GM19467 (cell line): ENCODE data around the gene MTUS2.

ENCODE experiments used
- ATAC-seq: cut with Tn5 transposase; IDR thresholded peaks from one replicate; pipeline ENCODE4 v1.9.1; 2021; ENCODE audit warnings: mild to moderate bottlenecking, moderate library complexity; ENCODE audit not compliant: unreplicated experiment

The MTUS2 gene

DNA sequence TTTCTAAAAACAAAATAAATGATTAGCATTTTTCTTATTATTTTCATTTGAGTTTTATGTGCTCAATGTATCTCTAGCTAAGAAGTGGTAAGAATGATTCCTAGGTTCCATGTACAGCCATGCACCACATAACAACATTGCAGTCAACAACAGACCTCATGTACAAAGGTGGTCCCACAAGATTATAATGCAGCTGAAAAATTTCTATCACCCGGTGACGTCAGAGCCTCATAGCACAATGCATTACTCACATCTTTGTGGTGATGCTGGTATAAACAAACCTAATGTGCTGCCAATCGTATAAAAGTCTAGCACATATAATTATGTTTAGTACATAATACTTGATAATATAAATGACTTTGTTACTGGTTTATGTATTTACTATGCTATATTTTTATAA lies 654.9 kb downstream of the MTUS2 start:
- ATAC-seq, result no peak

DNA sequence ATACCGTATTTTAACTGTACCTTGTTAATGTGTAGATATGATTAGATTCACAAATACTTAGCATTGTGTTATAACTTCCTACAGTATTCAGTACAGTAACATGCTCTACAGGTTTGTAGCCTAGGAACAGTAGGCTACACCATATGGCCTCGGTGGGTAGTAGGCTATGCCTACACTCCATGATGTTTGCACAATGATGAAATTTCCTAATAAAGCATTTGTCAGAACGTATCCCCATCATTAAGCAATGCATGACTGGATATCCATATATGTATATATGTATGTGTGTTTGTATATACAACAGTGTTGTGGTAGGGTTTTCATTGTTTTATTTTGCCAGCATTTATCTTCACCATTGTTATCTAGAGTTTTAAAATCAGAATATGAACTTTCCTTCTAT lies 655.9 kb downstream of the MTUS2 start:
- ATAC-seq, result no peak

GRCh38 chr13:29479716-29480492 lies 659.8 kb downstream of the MTUS2 start:
- no peak for ATAC-seq

DNA sequence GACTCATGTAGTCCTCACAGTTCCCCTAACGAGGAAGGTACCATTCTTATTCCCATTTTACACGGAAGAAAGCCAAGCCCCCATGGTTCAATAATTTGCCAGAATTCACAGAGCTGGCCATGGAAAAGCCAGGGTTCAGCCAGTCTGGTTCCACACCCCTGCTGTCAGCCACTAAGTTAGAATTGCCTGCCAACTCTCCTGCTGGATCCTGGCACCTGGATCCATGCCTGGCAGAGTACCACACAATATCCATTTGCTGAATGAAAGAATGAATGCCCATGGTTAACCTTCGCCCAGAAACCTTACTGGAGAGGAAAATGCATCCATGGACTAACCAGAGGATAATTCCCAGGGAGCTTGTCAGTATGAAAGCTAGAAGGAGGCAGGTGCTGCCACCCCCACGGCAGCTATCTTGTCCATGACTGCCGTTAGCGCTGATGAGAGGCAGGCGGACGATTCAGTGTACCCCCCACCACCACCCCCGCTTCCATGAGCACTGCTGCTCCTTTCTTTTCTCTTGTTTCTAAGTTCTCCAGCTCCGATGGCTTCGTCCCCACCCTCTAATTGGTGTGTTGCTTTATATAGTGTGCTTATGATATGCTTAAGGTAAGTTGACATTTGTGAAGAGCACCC lies 660.9 kb downstream of the MTUS2 start:
- no peak for ATAC-seq

DNA sequence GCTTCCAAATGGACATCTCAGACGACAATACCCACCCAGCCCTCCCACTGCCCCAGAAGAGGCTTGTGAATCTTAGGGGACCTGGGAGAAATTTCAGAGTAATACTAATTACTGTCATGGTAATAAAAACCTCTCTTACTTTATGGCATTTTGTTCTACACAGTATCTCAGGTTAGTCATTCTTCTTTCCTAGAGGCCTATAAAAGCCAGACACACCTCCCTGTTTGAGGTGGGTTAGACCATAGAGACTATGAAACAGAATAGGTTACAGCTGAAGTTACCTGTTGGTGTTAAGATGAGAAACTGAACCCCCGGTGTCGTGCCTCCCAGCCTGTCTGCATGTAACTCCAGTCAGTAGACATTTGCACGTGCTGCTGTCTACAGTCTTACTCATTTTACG lies 661.5 kb downstream of the MTUS2 start:
- no peak for ATAC-seq

DNA sequence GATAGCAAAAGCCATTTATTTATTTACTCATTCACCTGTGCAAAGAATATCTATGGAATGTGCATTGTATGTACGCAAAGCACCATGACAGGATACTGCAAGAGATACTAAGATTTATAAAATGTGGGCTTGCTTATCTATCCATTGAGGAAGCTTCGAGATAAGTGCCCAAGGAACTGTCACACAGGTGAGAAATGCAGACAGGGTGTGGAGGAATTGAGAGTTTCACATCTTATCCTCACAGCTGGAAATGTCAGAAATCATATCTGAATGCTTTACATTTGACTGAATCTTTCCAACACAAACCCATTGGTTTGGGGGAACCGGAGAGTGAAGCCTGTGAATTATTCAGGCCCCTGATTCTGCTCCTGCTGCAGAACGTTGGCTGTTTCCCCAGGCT lies 662.4 kb downstream of the MTUS2 start:
- ATAC-seq, result no peak

DNA sequence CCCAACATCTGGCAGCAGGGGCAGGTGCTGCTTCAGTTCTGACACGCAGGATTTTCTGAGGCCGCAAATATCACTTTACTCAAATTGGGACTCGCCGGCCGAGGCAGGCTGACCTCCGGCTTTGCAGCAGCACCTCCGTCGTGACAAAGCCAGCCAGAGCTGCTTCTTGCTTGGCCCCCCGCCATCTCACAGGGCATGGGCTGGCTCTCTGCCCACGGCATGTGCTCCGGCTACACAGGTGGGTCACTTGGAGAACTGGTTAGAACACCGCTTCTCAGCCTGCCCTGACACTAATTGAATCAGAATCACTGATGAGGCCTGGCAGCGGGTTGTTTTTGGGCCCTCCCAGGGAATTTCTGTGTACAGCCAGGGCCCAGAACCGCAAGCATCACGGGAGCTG lies 663.1 kb downstream of the MTUS2 start:
- no peak for ATAC-seq

GRCh38 chr13:29483623-29484022 lies 663.5 kb downstream of the MTUS2 start:
- ATAC-seq, result no peak

DNA sequence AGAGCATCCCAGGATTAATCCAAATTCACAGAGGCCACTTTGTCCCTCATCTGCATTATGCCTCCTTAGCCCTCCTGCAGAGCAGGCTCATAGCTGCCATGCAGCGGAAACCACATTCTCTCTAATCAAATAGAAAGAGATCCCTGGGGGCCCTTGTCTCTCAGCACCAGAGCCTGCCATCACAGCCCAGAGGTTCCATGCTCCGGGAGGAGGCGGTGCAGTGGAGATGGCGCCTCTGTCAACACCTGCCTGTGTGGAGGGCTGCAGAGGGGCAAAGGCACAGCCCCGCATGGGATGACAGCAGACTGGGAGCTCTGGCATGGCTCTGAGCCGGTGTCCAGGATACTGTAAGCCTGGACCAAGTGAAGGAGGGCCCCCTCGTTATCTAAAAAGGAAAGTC lies 664.1 kb downstream of the MTUS2 start:
- no peak for ATAC-seq

GRCh38 chr13:29484796-29485195 lies 664.7 kb downstream of the MTUS2 start:
- ATAC-seq, result no peak

- ATAC-seq, result no peak
These were observed 666.4 kb downstream of the MTUS2 start for GRCh38 chr13:29486551-29486950.

DNA sequence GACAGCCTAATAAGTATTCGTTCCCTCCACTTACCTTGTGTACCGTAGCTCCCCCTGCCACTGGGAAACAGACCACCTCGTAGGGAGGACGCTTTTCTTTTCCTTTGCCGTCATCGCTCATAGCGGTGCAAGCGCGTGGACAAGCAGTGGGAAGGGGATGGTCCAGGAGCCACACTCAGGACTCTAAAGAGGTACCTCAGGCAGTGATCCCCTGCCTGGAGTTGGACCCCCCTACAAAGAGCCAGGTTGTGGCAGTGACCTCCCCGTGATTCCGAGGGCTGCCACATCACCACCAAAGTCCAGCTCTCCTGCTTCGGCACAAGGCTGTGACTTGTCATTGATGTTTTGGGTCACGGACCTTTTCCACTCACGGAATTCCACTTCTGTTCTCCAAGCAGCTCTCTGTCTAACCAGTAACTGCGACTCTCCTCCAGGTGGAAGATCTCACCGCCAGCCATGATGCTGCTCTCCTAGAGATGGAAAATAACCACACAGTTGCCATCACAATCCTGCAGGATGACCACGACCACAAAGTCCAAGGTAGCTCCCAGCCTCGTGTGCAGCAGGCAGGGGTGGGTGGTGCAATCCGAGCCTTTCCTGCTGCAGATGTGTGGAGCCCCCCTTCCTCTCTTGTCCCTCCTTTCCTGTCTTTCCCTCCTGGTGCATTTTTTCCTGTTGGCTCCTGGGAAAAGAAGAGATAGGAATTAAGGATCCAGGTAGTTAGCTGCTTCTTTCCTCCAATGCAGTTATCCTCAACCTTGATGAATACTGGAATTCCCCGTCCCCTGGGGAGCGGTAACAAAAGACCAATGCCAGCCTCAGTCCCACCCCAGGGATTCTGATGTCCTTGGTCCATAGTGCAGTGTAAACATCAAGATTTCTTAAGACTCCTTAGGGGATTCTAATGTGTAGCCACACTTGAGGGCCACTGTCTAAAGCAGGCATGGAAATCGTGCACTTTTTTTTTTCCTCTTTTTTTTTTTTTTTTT lies 667.6 kb downstream of the MTUS2 start:
- ATAC-seq, result no peak

DNA sequence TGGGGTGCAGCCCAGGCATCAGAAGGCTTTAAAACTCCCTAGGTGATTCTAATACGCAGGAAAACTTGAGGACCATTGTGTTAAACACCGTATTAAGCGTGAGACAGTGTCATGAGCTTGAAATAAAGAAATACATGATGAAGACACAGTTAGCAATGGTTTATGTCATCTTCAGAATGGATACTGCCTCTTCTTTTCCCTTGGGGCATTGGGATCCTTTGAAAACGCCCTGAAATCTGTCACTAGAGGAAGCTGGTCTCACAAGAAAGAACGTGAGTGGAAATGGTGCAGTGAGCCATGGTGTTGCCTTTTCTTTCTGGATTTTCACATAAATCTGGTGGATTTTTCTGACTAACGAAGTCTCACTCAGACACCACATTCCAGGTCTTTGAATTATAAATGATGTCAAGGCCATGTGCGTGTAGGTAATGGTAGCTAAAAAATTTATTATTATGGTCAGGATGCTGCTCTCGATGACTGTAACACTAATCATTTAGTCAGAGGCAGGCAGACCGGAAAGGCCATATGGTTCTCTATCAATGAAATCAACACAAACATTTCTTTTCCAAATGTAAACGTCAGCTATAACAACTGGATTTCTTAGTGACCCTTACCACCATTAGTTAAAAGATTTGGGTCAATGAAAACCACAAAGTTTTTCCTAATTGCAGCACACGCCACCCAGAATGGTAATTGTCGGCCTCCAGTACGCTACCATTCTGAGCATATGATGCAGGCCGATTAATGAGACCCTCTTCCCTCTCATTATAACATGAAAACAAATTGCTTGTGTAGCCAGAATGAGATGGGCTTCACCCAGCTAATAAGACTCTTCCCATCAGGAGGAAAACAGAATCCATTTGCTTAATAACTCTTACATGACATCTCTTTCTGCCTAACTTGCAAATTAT lies 669.8 kb downstream of the MTUS2 start:
- ATAC-seq, result no peak

DNA sequence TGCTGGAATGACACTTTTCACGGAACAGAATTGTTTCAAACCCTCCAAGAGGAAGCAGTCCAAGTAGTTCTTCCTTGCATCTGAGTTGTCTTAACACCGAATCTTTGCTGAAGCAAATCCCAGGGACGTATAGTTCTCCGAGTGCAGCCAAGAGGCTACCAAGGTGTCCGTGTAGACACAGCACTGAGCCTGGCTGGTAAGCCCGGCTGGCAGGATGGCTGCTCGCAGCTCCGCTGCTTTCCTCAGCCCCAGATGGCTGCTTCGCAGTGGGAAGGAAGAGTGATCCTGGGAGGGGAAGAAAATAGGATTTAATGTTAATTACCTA lies 670.4 kb downstream of the MTUS2 start:
- no peak for ATAC-seq

GRCh38 chr13:29491248-29491647 lies 671.1 kb downstream of the MTUS2 start:
- ATAC-seq, result no peak

DNA sequence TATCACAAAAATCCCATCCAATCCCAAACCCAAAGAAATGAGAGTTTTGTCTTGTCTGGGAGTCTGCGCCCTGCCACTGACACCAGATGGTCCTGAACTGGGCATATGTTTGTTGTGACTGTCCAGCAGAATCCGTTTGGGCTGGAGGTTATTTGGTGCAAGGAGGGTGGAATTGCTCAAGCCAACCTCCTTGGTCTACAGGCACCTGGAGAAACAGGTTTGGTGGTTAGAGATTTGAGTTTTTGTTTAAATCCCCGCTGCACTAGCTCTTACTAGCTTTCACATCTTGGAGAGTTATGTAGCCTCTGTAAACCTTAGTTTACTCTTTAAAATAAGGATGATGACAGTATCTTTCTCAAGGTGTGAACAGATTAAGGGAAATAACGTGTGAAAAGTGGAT lies 673.7 kb downstream of the MTUS2 start:
- ATAC-seq, result no peak

DNA sequence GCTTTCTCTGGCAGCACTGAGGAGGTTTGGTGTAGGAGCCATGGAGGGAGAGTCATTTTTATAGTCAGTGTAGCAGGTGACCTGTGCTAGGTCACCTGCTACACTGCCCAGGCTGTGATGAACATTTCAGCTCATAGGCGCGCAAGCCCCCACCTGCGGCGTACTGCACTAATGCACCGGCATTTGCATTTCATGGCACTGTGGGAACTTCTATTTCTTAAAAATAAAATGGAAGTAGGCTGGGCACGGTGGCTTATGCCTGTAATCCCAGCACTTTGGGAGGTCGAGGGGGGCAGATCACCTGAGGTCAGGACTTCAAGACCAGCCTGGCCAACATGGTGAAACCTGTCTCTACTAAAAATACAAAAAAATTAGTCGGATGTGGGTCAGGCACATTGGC lies 674.4 kb downstream of the MTUS2 start:
- no peak for ATAC-seq

DNA sequence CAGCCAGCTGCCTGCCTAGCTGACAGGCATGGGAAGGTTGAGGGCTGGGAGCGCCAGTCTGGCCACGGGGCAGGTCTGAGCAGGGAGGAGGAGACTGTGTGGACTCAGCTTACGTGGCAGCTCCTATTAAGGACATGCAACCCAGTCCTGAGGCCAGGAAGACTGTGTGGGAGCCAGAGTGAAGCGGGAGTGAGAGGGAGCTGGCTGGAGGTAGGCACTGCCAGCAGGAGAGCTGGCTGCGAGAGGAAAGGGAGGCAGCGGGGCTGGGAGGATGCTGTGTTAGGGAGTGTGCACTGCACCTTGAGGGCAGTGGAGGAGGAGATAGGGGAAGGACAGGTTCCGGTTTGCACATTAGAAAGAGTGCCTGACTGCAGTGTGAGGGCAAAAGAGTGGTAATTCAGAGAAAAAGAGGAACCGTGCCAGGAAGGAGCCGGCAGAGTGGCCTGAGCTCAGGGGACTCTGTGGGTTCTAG lies 676.1 kb downstream of the MTUS2 start:
- peak; percentile 66 for ATAC-seq

- ATAC-seq, result no peak
These were observed 677.1 kb downstream of the MTUS2 start for GRCh38 chr13:29497137-29497654.

- no peak for ATAC-seq
These were observed 678.4 kb downstream of the MTUS2 start for GRCh38 chr13:29498426-29499040.
